Measurements from ENCODE around the gene GATA6.
A peak's percentile ranks its signal among the peaks of the same experiment; 100 is the strongest.

GATA6 gene

GRCh38 chr18:22243513-22243912, 74.1 kb downstream of the GATA6 start:
- DNase-seq (ENCODE audit: low spot score) = no peak

GRCh38 chr18:22250026-22250425, 80.6 kb downstream of the GATA6 start:
- DNase-seq (ENCODE audit: low spot score) = no peak

- DNase-seq (ENCODE audit: low spot score) = peak; percentile 88
Observed at GRCh38 chr18:22250591-22250996, 81.2 kb downstream of the GATA6 start.
